ENCODE results near the gene CCL2. TPM values are rescaled to one million over a fixed set of nuclear protein-coding genes. Genes with fewer than 3 reads are reported as not detected.

The CCL2 gene
- total RNA-seq, 5 donors from 2014 or later (not counting 1 experiment from before 2014, with no cell fraction given), result 0.38 to 0.76 (median 0.60) TPM; not detected in 2

GRCh38 chr17:34255841-34256240 lies 756 bp downstream of the CCL2 start:
- Histone ChIP-seq H3K4me3 (ENCODE audit: control insufficient read depth in 1 of 2, extremely low read depth in 1 of 2, low read length in 1 of 2) (no peak overlapping the region), H3K27ac (ENCODE audit: low read length) (no peak overlapping the region), H3K4me1 (ENCODE audit: control insufficient read depth in 1 of 2, extremely low read depth in 1 of 2, insufficient read depth in 2 of 2, low read length in 2 of 2) (no peaks in the 10 kb centered on the region), H3K27me3 (replicated peaks in 1 of 2; ENCODE audit: control insufficient read depth in 2 of 2, extremely low read depth in 1 of 2, insufficient read depth in 2 of 2, low read length in 1 of 2) (peaks cover 0 to 27% of the 10 kb centered on the region in 2 experiments), H3K9me3 (no peaks in the 10 kb centered on the region), H3K36me3 (ENCODE audit: control insufficient read depth in 2 of 2, extremely low read depth in 1 of 2, insufficient read depth in 1 of 2, low read length in 1 of 2) (no peaks in the 10 kb centered on the region)
- Mint-ChIP-seq H3K9me3 (no peaks in the 10 kb centered on the region), H3K4me3 (no peak overlapping the region), H3K36me3 (no peaks in the 10 kb centered on the region), H3K27ac (no peak overlapping the region), H3K27me3 (peaks cover 26 to 39% of the 10 kb centered on the region in 2 donors), H3K4me1 (peaks cover 0 to 6% (median 3%) of the 10 kb centered on the region in 3 donors)
- ChIA-PET POLR2A (no interaction called here), CTCF (no interaction called here)
- WGBS (ENCODE audit: insufficient coverage), result no CpG with 5 or more reads among the region's 1 CpG
- DNase-seq (no peak), ATAC-seq (replicated peaks in 1 of 4) (no peak)

GRCh38 chr17:34257299-34257985 lies 2.4 kb downstream of the CCL2 start:
- H3K27me3 Mint-ChIP-seq, result peaks cover 22 to 35% of the 10 kb centered on the region in 2 donors
- H3K4me1 ChIP-seq (ENCODE audit: control insufficient read depth in 1 of 2, extremely low read depth in 1 of 2, insufficient read depth in 2 of 2, low read length in 2 of 2), result no peaks in the 10 kb centered on the region
- no peak for DNase-seq
- H3K4me3 ChIP-seq (ENCODE audit: control insufficient read depth in 1 of 2, extremely low read depth in 1 of 2, low read length in 1 of 2), result no peak overlapping the region
- CTCF ChIA-PET, result no interaction called here
- H3K27ac Mint-ChIP-seq, result no peak overlapping the region
- no peak for ATAC-seq (replicated peaks in 1 of 4)
- H3K4me3 Mint-ChIP-seq, result no peak overlapping the region
- H3K27ac ChIP-seq (ENCODE audit: low read length), result no peak overlapping the region
- peaks cover 0 to 27% of the 10 kb centered on the region in 2 experiments for H3K27me3 ChIP-seq (replicated peaks in 1 of 2; ENCODE audit: control insufficient read depth in 2 of 2, extremely low read depth in 1 of 2, insufficient read depth in 2 of 2, low read length in 1 of 2)
- peaks cover 0 to 6% (median 3%) of the 10 kb centered on the region in 3 donors for H3K4me1 Mint-ChIP-seq
- POLR2A ChIA-PET, result no interaction called here
- 71% methylated on average over 4 of the region's 5 CpGs for WGBS (ENCODE audit: insufficient coverage)
- H3K9me3 ChIP-seq, result no peaks in the 10 kb centered on the region
- H3K9me3 Mint-ChIP-seq, result no peaks in the 10 kb centered on the region
- H3K36me3 Mint-ChIP-seq, result no peaks in the 10 kb centered on the region
- H3K36me3 ChIP-seq (ENCODE audit: control insufficient read depth in 2 of 2, extremely low read depth in 1 of 2, insufficient read depth in 1 of 2, low read length in 1 of 2), result no peaks in the 10 kb centered on the region

- H3K9me3 ChIP-seq, result no peaks in the 10 kb centered on the region
- peaks cover 19 to 32% of the 10 kb centered on the region in 2 donors for H3K27me3 Mint-ChIP-seq
- no peaks in the 10 kb centered on the region for H3K9me3 Mint-ChIP-seq
- no peak overlapping the region for H3K27ac Mint-ChIP-seq
- DNase-seq, result no peak
- ChIA-PET CTCF (no interaction called here), POLR2A (no interaction called here)
- H3K27ac ChIP-seq (ENCODE audit: low read length), result no peak overlapping the region
- H3K4me3 Mint-ChIP-seq, result no peak overlapping the region
- peaks cover 0 to 6% (median 3%) of the 10 kb centered on the region in 3 donors for H3K4me1 Mint-ChIP-seq
- H3K36me3 ChIP-seq (ENCODE audit: control insufficient read depth in 2 of 2, extremely low read depth in 1 of 2, insufficient read depth in 1 of 2, low read length in 1 of 2), result no peaks in the 10 kb centered on the region
- ATAC-seq (replicated peaks in 1 of 4), result no peak
- H3K36me3 Mint-ChIP-seq, result no peaks in the 10 kb centered on the region
- WGBS (ENCODE audit: insufficient coverage), result no CpG with 5 or more reads among the region's 1 CpG
- no peak overlapping the region for H3K4me3 ChIP-seq (ENCODE audit: control insufficient read depth in 1 of 2, extremely low read depth in 1 of 2, low read length in 1 of 2)
- H3K27me3 ChIP-seq (replicated peaks in 1 of 2; ENCODE audit: control insufficient read depth in 2 of 2, extremely low read depth in 1 of 2, insufficient read depth in 2 of 2, low read length in 1 of 2), result peaks cover 0 to 26% of the 10 kb centered on the region in 2 experiments
- H3K4me1 ChIP-seq (ENCODE audit: control insufficient read depth in 1 of 2, extremely low read depth in 1 of 2, insufficient read depth in 2 of 2, low read length in 2 of 2), result no peaks in the 10 kb centered on the region
These were observed 2.9 kb downstream of the CCL2 start for GRCh38 chr17:34257986-34258326.

GRCh38 chr17:34259146-34259545 lies 4.1 kb downstream of the CCL2 start:
- CTCF ChIA-PET, result interaction anchor here in 1 of 2 donors (0.7 kb wide), 1 partner anchor 21 kb away, joined by 3 read pairs; no protein-coding TSS in a partner anchor

GRCh38 chr17:34260861-34261260 lies 5.8 kb downstream of the CCL2 start:
- no peak for ATAC-seq (replicated peaks in 1 of 4)
- H3K4me3 Mint-ChIP-seq, result no peak overlapping the region
- 92% methylated on average over 3 of the region's 4 CpGs for WGBS (ENCODE audit: insufficient coverage)

More at GRCh38 chr17:34259146-34259545, 4.1 kb downstream of the CCL2 start:
- Mint-ChIP-seq H3K36me3 (no peaks in the 10 kb centered on the region), H3K9me3 (no peaks in the 10 kb centered on the region), H3K27ac (no peak overlapping the region), H3K27me3 (peaks cover 17 to 31% of the 10 kb centered on the region in 2 donors), H3K4me1 (peaks cover 0 to 6% (median 3%) of the 10 kb centered on the region in 3 donors), H3K4me3 (no peak overlapping the region)
- POLR2A ChIA-PET, result no interaction called here
- ATAC-seq (replicated peaks in 1 of 4) (no peak), DNase-seq (no peak)
- no peaks in the 10 kb centered on the region for H3K9me3 ChIP-seq
- peaks cover 0 to 24% of the 10 kb centered on the region in 2 experiments for H3K27me3 ChIP-seq (replicated peaks in 1 of 2; ENCODE audit: control insufficient read depth in 2 of 2, extremely low read depth in 1 of 2, insufficient read depth in 2 of 2, low read length in 1 of 2)
- H3K27ac ChIP-seq (ENCODE audit: low read length), result no peak overlapping the region
- no peaks in the 10 kb centered on the region for H3K4me1 ChIP-seq (ENCODE audit: control insufficient read depth in 1 of 2, extremely low read depth in 1 of 2, insufficient read depth in 2 of 2, low read length in 2 of 2)
- no peaks in the 10 kb centered on the region for H3K36me3 ChIP-seq (ENCODE audit: control insufficient read depth in 2 of 2, extremely low read depth in 1 of 2, insufficient read depth in 1 of 2, low read length in 1 of 2)
- H3K4me3 ChIP-seq (ENCODE audit: control insufficient read depth in 1 of 2, extremely low read depth in 1 of 2, low read length in 1 of 2), result no peak overlapping the region

GRCh38 chr17:34261568-34262337 lies 6.7 kb downstream of the CCL2 start:
- no peak overlapping the region for H3K4me3 Mint-ChIP-seq
- DNase-seq (no peak), ATAC-seq (replicated peaks in 1 of 4) (no peak)
- H3K4me3 ChIP-seq (ENCODE audit: control insufficient read depth in 1 of 2, extremely low read depth in 1 of 2, low read length in 1 of 2), result no peak overlapping the region
- peaks cover 16 to 35% of the 10 kb centered on the region in 2 donors for H3K27me3 Mint-ChIP-seq
- H3K27ac Mint-ChIP-seq, result no peak overlapping the region
- no peaks in the 10 kb centered on the region for H3K9me3 ChIP-seq
- no CpG with 5 or more reads among the region's 5 CpGs for WGBS (ENCODE audit: insufficient coverage)
- no peaks in the 10 kb centered on the region for H3K36me3 ChIP-seq (ENCODE audit: control insufficient read depth in 2 of 2, extremely low read depth in 1 of 2, insufficient read depth in 1 of 2, low read length in 1 of 2)
- no peaks in the 10 kb centered on the region for H3K4me1 Mint-ChIP-seq
- H3K9me3 Mint-ChIP-seq, result no peaks in the 10 kb centered on the region
- H3K27me3 ChIP-seq (replicated peaks in 1 of 2; ENCODE audit: control insufficient read depth in 2 of 2, extremely low read depth in 1 of 2, insufficient read depth in 2 of 2, low read length in 1 of 2), result peaks cover 0 to 15% of the 10 kb centered on the region in 2 experiments
- POLR2A ChIA-PET, result no interaction called here
- no peaks in the 10 kb centered on the region for H3K4me1 ChIP-seq (ENCODE audit: control insufficient read depth in 1 of 2, extremely low read depth in 1 of 2, insufficient read depth in 2 of 2, low read length in 2 of 2)
- no peak overlapping the region for H3K27ac ChIP-seq (ENCODE audit: low read length)
- H3K36me3 Mint-ChIP-seq, result no peaks in the 10 kb centered on the region
- CTCF ChIA-PET, result no interaction called here

More at GRCh38 chr17:34260861-34261260, 5.8 kb downstream of the CCL2 start:
- H3K36me3 Mint-ChIP-seq, result no peaks in the 10 kb centered on the region
- ChIA-PET POLR2A (no interaction called here), CTCF (no interaction called here)
- Histone ChIP-seq H3K27me3 (replicated peaks in 1 of 2; ENCODE audit: control insufficient read depth in 2 of 2, extremely low read depth in 1 of 2, insufficient read depth in 2 of 2, low read length in 1 of 2) (peaks cover 0 to 15% of the 10 kb centered on the region in 2 experiments), H3K4me3 (ENCODE audit: control insufficient read depth in 1 of 2, extremely low read depth in 1 of 2, low read length in 1 of 2) (no peak overlapping the region), H3K27ac (ENCODE audit: low read length) (no peak overlapping the region), H3K4me1 (ENCODE audit: control insufficient read depth in 1 of 2, extremely low read depth in 1 of 2, insufficient read depth in 2 of 2, low read length in 2 of 2) (no peaks in the 10 kb centered on the region), H3K9me3 (no peaks in the 10 kb centered on the region), H3K36me3 (ENCODE audit: control insufficient read depth in 2 of 2, extremely low read depth in 1 of 2, insufficient read depth in 1 of 2, low read length in 1 of 2) (no peaks in the 10 kb centered on the region)
- H3K9me3 Mint-ChIP-seq, result no peaks in the 10 kb centered on the region
- peaks cover 16 to 33% of the 10 kb centered on the region in 2 donors for H3K27me3 Mint-ChIP-seq
- no peak overlapping the region for H3K27ac Mint-ChIP-seq
- no peak for DNase-seq
- H3K4me1 Mint-ChIP-seq, result no peaks in the 10 kb centered on the region
